HG03064 (cell line): Measurements from ENCODE around the gene NFIX.
"Not testable (repeated sequence)": the region's sequence is repeated elsewhere in the genome, so short reads cannot be mapped to it uniquely, and the experiment has no call there.

ENCODE experiments used
- ATAC-seq: cut with Tn5 transposase; IDR thresholded peaks from one replicate; pipeline ENCODE4 v1.9.1; 2021; ENCODE audit warnings: low read depth; ENCODE audit not compliant: unreplicated experiment

The NFIX gene

GRCh38 chr19:12957389-12957952 is 37.8 kb upstream of the NFIX start:
- not testable (repeated sequence) for ATAC-seq

- no peak for ATAC-seq
Measured at GRCh38 chr19:12959481-12959880, 35.8 kb upstream of the NFIX start.

DNA sequence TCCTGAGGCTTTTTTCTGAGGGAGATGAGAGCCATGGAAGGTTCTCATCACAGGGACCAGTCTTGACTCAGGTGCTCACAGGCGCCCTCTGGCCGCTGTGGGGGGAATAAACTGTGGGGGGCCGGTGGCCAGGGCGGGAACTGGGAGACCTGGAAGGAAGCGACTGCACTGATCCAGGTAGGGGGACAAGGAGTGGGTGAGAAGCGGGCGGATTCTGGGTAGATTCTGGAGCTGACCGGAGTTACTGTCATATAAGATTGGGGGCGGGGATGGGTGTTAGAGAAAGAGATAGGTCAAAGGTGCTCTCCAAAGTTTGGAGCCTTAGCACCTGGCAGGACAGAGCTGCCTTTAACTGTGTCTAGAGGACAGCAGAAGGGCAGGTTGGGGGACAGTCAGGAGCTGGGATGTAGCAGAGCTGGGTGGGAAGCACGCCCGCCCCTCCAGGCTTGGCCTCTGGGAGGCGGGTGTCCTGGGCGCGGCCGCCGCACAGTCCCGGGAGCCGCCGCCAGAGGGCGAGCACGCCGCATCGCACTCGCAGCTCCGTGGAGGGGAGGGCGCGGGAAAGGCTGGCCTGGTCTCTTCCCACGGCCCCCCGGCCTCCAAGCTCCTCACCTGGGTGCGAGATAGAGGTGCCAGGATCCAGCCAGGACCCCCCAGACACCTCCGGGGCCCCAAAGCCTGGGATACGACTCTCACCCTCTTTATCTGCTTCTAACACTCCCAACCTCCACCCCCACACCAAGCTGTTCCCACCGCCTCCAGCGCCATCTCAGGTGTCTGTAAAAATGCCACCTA is 30.1 kb upstream of the NFIX start:
- no peak for ATAC-seq

GRCh38 chr19:12965812-12966135 is 29.5 kb upstream of the NFIX start:
- no peak for ATAC-seq

DNA sequence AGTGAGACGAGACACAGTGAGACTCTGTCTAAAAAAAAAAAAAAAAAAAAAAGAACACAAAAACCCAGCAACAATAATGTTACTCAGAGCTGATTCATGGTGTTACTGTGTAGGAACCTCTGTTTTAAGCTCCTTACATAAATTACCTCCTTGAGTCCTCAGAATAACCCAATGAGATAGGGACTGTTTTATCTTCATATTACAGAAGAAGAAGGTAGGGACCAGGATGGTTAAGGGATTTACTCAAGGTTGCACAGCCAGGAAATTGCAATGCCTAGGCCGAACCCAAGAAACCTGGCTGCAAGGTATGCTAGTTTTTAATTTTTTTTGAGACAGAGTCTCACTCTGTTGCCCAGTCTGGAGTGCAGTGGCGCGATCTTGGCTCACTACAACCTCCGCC is 27.4 kb upstream of the NFIX start:
- ATAC-seq: no peak

- no peak for ATAC-seq
Measured at GRCh38 chr19:12969292-12969988, 25.8 kb upstream of the NFIX start, which contains the start of gene DAND5. DAND5 (plus strand) TSS chr19:12969576; CDS start chr19:12969661, 85 bp downstream.

- ATAC-seq: no peak
Measured at GRCh38 chr19:12970070-12970820, 25.0 kb upstream of the NFIX start.

DNA sequence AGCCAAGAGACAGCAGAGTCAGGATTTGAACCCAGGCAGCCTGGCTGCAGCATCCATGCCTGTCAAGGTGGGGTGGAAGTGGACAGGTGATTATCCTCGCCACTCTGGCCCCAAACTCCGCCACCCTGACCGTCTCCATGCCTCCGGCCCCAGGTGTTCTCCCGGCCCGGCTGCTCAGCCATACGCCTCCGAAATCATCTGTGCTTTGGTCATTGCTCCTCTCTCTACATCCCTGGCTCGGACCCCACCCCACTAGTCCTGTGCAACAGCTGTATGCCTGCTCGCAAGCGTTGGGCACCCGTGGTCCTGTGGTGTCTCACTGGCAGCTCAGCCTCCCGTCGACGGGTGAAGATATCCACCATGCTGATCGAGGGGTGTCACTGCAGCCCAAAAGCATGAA is 22.0 kb upstream of the NFIX start:
- no peak for ATAC-seq

DNA sequence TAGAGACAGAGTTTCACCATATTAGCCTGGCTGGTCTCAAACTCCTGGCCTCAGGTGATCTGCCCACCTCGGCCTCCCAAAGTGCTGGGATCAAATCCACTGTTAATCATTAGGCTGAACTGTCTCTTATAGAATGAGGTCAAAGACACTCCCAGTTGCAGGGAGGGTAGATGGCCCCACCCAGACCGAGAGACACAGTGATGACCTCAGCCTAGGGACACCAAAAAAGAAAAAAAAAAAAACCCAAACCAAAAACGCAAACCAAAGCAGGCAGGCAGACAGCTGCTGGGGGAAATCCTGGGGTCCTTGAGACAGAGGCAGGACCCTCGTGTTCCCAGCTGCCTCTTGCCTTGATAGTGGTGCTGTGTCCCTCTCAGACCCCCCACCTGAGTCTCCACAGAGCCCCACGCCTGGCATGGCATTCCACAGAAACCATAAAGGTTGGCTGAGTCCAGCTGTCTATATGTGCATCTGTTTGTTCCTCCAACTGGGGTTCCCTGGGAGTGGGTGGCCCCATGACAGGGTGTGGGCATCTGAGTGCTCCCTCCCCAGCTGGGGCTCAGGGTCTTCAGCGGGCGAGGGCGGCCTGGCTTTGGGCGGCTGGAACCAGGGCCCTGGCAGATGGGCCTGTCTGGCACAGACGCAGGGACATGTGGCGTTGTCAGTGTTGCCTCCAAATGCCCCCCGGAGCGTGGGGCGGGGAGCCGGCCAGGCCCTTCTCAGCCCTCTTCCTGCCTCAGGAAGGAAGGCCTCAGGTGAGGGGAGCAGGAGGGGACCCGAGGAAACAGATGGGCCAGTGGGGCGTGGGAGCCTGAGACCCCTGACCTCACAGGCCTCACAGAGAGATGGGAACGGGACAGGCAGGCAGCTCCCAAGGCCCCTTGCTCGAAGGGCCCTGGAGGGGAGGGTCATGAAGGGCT is 20.7 kb upstream of the NFIX start:
- ATAC-seq: no peak

- no peak for ATAC-seq
Measured at GRCh38 chr19:12975221-12975741, 20.0 kb upstream of the NFIX start.

DNA sequence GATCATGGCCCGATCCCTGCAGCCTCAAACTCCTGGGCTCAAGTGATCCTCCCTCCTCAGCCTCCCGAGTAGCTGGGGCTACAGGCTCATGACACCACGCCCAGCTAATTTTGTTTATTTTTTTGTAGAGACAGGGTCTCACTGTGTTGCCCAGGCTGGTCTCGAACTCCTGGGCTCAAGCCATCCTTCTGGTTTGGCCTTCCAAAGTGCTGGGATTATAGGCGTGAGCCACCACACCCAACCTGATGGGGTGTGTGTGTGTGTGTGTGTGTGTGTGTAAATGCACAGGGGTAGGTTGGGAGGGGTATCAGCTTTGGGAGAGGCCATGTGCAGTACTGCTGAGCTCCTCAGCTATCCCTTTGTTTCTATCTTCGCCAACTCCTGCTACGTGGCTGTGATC is 19.2 kb upstream of the NFIX start:
- not testable (repeated sequence) for ATAC-seq

- ATAC-seq: no peak
Measured at GRCh38 chr19:12979974-12980373, 15.3 kb upstream of the NFIX start.

GRCh38 chr19:12982648-12983047 is 12.6 kb upstream of the NFIX start:
- no peak for ATAC-seq

DNA sequence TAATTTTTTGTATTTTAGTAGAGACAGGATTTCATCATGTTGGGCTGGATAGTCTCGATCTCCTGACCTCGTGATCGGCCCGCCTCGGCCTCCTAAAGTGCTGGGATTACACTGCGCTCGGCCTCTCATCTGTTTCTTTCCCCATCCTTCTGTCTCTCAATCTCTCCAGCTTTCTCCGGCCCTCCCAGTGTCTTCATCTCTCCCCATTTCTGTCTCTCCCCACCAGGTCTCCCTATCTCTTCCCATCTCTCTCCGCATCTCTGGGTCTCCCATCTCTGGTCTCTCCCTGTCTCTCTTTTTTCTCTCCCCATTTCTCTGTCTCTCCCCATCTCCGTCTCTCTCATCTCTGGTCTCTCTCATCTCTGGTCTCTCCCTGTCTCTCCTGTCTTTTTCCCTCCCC is 12.2 kb upstream of the NFIX start:
- ATAC-seq: no peak

DNA sequence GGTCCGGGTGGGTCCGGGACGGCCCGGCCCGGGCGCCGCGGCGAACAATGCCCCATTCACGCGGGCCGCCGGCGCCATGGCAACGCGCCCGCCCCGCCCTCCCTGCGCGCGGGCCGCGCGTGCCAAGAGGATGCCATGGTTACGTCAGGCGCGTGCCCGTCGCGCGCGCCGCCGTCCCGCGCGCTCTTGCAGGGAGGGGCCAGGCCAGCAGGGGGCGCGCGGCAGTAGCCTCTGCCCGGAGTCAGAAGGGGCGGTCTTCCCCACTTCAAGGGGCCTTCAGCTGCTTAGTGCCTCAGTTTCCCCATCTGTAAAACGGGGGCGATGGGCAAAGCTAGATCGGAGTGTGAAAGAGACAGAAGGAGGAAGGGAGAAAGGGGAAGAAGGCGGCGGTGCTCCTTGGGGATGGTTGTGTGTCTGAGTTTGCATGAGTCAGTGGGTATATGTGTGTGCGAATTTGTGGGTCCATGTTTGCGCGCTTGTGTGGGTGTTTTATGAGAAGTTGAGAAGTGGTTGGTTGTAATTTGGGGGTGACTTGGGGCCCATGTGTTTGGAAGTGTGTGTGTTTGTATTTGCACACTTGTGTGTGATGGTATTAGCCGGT is 11.6 kb upstream of the NFIX start:
- ATAC-seq: no peak

DNA sequence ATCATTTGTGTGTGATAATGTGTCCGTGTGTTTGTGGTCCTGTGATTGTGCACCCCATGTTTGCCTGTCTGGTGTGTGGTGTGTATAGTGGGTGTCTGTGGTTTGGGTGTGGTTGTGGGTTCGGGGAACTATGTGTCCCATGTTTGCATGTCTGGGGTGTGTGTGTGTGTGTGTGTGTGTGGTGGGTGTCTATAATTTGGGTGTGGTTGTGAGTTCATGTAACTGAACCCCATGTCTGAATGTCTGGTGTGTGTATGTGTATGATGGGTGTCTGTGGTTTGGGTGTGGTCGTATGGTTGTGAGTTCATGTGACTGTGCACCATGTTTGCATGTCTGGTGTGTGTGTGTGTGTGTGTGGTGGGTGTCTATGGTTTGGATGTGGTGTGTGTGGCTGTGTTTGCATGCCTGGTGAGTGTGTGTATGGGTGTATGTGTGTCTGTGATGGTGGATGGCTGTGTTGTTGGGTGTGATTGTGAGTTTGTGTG is 11.1 kb upstream of the NFIX start:
- no peak for ATAC-seq

DNA sequence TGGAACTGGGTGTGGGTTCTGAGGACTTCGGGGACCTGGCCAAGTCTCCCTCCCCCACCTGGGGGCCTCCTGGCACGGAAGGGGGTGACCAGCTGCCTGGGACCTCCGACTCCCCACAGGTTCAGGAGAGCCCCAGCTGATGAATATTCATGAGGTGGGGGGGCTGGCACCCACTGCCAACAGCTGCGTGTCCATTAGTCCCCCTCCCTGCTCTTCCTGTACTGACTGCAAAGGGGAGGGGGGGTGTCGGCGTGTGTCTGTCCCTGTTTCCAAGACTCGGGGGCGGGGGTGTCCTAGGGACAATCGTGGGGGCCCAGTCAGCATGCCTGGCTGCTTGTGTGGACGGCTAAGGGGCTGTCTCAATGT is 10.6 kb upstream of the NFIX start:
- no peak for ATAC-seq

DNA sequence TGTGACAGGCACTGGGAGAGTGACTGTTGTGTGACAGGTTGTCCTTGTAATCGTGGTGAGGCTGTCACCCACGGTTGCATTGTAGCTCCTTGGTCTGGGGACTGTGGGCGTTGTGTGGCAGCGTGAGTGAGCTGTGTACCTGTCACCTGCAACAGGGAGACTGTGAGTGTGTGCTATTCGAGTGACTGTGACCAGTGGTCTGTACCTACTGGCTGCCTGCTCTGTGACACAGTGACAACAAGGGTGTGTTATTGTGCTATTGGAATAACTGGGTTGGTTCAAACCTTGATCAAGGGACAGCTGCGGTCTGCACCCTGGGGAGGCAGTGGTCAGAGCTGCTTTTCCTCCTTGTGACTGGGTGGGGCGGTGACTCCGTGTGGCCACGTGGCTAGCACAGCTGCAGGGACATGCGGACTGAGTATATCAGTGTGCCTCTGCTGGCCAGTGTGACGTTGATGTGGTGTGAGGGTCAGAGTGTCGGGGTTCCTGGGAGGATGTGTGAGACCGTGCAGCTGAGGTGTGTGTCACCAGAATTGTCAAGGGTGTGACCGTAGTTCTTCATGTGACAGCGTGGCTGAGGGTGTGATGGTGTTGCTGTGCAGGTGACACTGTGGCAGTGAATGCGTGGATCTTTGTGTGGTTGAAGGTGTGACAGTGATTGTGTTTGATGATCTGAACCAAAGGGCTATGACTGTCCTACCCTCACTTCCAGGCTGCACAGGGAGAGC is 10.1 kb upstream of the NFIX start:
- ATAC-seq: no peak

DNA sequence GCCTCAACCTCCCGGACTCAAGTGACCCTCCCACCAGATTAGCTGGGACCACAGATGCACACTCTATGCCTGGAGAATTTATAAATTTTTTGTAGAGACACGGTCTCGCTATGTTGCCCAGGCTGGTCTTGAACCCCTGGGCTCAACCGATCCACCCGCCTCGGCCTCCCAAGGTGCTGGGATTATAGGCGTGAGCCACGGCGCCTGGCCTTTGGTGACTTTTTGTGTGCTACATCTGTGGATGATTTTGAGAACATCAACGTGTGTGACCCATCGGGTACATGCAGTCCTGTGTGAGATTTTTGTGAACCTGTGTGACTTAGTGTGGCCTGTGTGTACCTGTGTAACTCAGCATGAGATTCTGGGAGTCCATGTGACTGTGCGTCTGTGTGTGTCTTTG is 8.5 kb upstream of the NFIX start:
- ATAC-seq: no peak
